GF-D8 (cell line): ENCODE results near the gene LRRC14B.
"Not testable (repeated sequence)": the region's sequence is repeated elsewhere in the genome, so short reads cannot be mapped to it uniquely, and the experiment has no call there.

Source experiments
- DNase-seq: peaks from one replicate; lab custom pipeline; 2025; lab: John Stamatoyannopoulos, UW

The LRRC14B gene

GRCh38 chr5:241045-241669 lies 49.9 kb downstream of the LRRC14B start:
- DNase-seq = not testable (repeated sequence)

GRCh38 chr5:243683-244367 lies 52.5 kb downstream of the LRRC14B start:
- DNase-seq = not testable (repeated sequence)

- not testable (repeated sequence) for DNase-seq
Observed at GRCh38 chr5:245717-246116, 54.4 kb downstream of the LRRC14B start.
